B cell (primary cell): Measurements from ENCODE around the gene PUS10. TPM values are rescaled to one million over a fixed set of nuclear protein-coding genes. Genes with fewer than 3 reads are reported as not detected.

Experiments used
- ATAC-seq: fragments of 200-7000 bp; cut with Tn5 transposase; one replicate; pipeline ENCODE4 v1.10.0; 2021; ENCODE audit warnings: low read depth, mild to moderate bottlenecking, moderate number of reproducible peaks, moderate library complexity
- CTCF ChIA-PET: fragments of 350-600 bp; sonication (Branson Sonifier 250); formaldehyde crosslinking; loops from one replicate; lab custom pipeline; 2021; ENCODE audit warnings: antibody characterized with exemption, inconsistent platforms; lab: Charles Lee
- POLR2A ChIA-PET: fragments of 350-600 bp; sonication (Branson Sonifier 250); formaldehyde crosslinking; loops from one replicate; lab custom pipeline; 2021; ENCODE audit warnings: antibody characterized with exemption; lab: Charles Lee
- DNase-seq: peaks from one replicate; pipeline ENCODE4 v3.0.0; 2013
- H2AFZ ChIP-seq: 2 replicates; pipeline ENCODE4 v1.6.1; 2012; ENCODE audit warnings: mild to moderate bottlenecking, low read depth, low read length; ENCODE audit not compliant: insufficient read depth, poor library complexity, severe bottlenecking
- H3K27ac ChIP-seq, 2 donors: 1 replicate in 1 of 2; 2 replicates in 1 of 2; pipeline ENCODE4 v1.5.1; 2012 to 2013; ENCODE audit warnings: low read length in 2 of 2, mild to moderate bottlenecking in 2 of 2, moderate library complexity in 1 of 2
- H3K27me3 ChIP-seq, 4 experiments: fragments of 200-600 bp in 1 of 4; sonication (generic) in 1 of 4; replicated peaks in 1 of 4; 1 replicate in 2 of 4; 2 replicates in 2 of 4; pipeline versions ENCODE4 v1.6.1 to v1.7.0; 2013 to 2016; ENCODE audit warnings: low read length in 3 of 4, mild to moderate bottlenecking in 2 of 4, mixed read lengths in 1 of 4, moderate library complexity in 1 of 4; ENCODE audit not compliant: insufficient read depth in 4 of 4, control insufficient read depth in 3 of 4; ENCODE audit errors: control extremely low read depth in 1 of 4
- H3K36me3 ChIP-seq, 2 experiments: replicated peaks in 1 of 2; 1 replicate in 1 of 2; 2 replicates in 1 of 2; pipeline versions ENCODE4 v1.6.1 to v1.7.1; 2013; ENCODE audit warnings: low read length in 1 of 2; ENCODE audit not compliant: insufficient read depth in 2 of 2, control insufficient read depth in 1 of 2; ENCODE audit errors: control extremely low read depth in 1 of 2, extremely low read depth in 1 of 2
- H3K4me1 ChIP-seq, 2 donors: fragments of 200-600 bp in 1 of 2; sonication (generic) in 1 of 2; 1 replicate in 1 of 2; 2 replicates in 1 of 2; pipeline versions ENCODE4 v1.5.1 to v1.6.1; 2013 to 2017; ENCODE audit warnings: low read length in 2 of 2; ENCODE audit not compliant: control insufficient read depth in 2 of 2, insufficient read depth in 2 of 2
- H3K4me2 ChIP-seq: replicated peaks from 2 replicates; pipeline ENCODE3; 2012; ENCODE audit warnings: mild to moderate bottlenecking, low read depth, low read length; ENCODE audit not compliant: poor library complexity, severe bottlenecking
- H3K4me3 ChIP-seq, 5 experiments: fragments of 200-600 bp in 1 of 5; sonication (generic) in 1 of 5; 1 replicate in 3 of 5; 2 replicates in 2 of 5; pipeline versions ENCODE4 v1.5.1 to v1.7.0; 2011 to 2016; ENCODE audit warnings: low read length in 4 of 5, mild to moderate bottlenecking in 4 of 5, low read depth in 2 of 5, control low read depth in 1 of 5, moderate library complexity in 1 of 5; ENCODE audit not compliant: insufficient read depth in 1 of 5; ENCODE audit errors: control extremely low read depth in 1 of 5, extremely low read depth in 1 of 5
- H3K79me2 ChIP-seq: fragments of 200-600 bp; sonication (generic); one replicate; pipeline ENCODE4 v1.6.0; 2016; ENCODE audit warnings: low read length; ENCODE audit not compliant: control insufficient read depth, insufficient read depth
- H3K9ac ChIP-seq: fragments of 200-600 bp; sonication (generic); 2 replicates; pipeline ENCODE4 v1.6.1; 2017; ENCODE audit warnings: mild to moderate bottlenecking, low read length, moderate library complexity
- H3K9me3 ChIP-seq, 3 donors: one replicate each; pipeline versions ENCODE4 v1.6.1 to v1.7.1; 2013; ENCODE audit warnings: low read length in 2 of 3; ENCODE audit not compliant: control insufficient read depth in 2 of 3, insufficient read depth in 1 of 3; ENCODE audit errors: control extremely low read depth in 1 of 3
- H4K20me1 ChIP-seq: 2 replicates; pipeline ENCODE4 v1.6.0; 2012; ENCODE audit warnings: mild to moderate bottlenecking, low read length; ENCODE audit not compliant: insufficient read depth, control insufficient read depth, poor library complexity, severe bottlenecking
- H3K27ac Mint-ChIP-seq: one replicate; pipeline ENCODE4 v1.8.0; 2021; ENCODE audit warnings: mixed read lengths
- H3K27me3 Mint-ChIP-seq: one replicate; pipeline ENCODE4 v1.8.0; 2021; ENCODE audit warnings: mixed read lengths
- H3K4me1 Mint-ChIP-seq: one replicate; pipeline ENCODE4 v1.8.0; 2021; ENCODE audit warnings: mixed read lengths
- H3K4me3 Mint-ChIP-seq: one replicate; pipeline ENCODE4 v1.8.0; 2021; ENCODE audit warnings: mixed read lengths
- H3K9me3 Mint-ChIP-seq: one replicate; pipeline ENCODE4 v1.8.0; 2022; ENCODE audit warnings: mixed read lengths; ENCODE audit not compliant: insufficient read depth
- EZH2 ChIP-seq: IDR thresholded peaks from 2 replicates; pipeline ENCODE4 v1.6.1; 2012; ENCODE audit warnings: borderline replicate concordance, low read depth, mild to moderate bottlenecking, moderate library complexity, low read length; ENCODE audit not compliant: insufficient read depth, poor library complexity, severe bottlenecking
- WGBS: methylation state at CpG from one replicate; pipeline ENCODE4 v1.1.5; 2013; ENCODE audit warnings: missing lambda C conversion rate; ENCODE audit not compliant: insufficient coverage; 5-methylcytosine and 5-hydroxymethylcytosine counted together
- intact Hi-C: fragments of 100-400 bp; cut with micrococcal nuclease; formaldehyde crosslinking; loops from one replicate; pipeline ENCODE4 v1.10.0; 2022
- polyA plus RNA-seq: library from polyadenylated mRNA; depleted of rRNA; stranded (reverse); fragments of >200 nt; gene quantifications from 2 replicates; pipeline ENCODE4 v1.2.3, GENCODE V29; 2012
- total RNA-seq, 2 donors: library from RNA; stranded (reverse); fragments of 120-200 nt in 1 of 2; gene quantifications; 1 replicate in 1 of 2; 2 replicates in 1 of 2; pipeline versions ENCODE4 v1.2.3 to v1.2.4, GENCODE V29; 2013 to 2022
- TF ChIP-seq, protein P1 (sequence below): fragments of 200-600 bp; IDR thresholded peaks from one replicate; pipeline ENCODE4 v1.8.0; 2022; ENCODE audit warnings: antibody characterized with exemption, mild to moderate bottlenecking

The PUS10 gene
- total and polyA plus RNA-seq, 2 donors (not counting 1 experiment from before 2014, with no cell fraction given), result 3.2 to 7.1 TPM

DNA sequence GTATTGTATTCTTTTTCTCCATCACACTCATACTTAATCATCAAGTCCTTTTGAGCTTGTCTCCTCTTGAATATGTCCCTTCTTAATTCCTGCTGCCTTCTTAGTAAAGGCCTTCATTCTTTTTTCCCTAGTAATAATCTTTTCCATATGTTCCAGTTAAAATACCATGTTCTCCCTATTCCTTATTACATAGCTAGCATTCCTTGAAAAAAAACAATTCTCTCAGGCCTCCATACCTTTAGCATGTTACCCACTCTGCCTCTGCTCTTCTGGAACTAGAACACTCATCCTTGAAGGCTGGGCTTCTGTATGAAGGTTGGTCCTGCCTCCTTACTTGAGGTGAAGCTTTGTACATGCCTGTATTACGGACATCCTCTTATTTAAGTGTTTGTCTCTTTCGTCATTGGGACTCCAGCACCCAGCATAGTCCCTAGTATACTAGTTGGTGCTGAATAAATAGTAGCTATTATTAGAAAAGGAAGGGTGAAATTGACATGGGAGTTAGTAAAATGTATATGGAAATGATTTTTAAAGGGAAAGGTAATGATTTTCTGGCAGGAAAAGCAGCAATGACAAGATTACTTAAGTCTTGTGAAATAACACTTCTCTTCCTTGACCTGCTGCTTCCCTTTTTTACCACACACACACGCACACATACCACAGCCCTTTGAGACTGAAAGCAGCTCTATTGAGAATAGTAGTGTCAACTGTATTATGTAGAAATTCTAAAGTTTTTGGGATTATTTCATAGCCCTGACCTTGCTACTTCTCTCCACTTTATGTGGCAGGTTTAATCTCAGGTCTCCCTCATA lies 91.1 kb downstream of the PUS10 start:
- Histone ChIP-seq H3K36me3 (peaks cover 10 to 60% of the 10 kb centered on the region in 2 experiments), H3K27me3 (no peaks in the 10 kb centered on the region), H3K9me3 (peaks cover 0 to 6% (median 0%) of the 10 kb centered on the region in 3 donors), H3K4me3 (no peak overlapping the region), H3K27ac (peak overlapping the region; percentile 32 to 75), H3K4me2 (peak overlapping the region; percentile 14), H3K4me1 (peaks cover 17 to 19% of the 10 kb centered on the region in 2 donors), H3K79me2 (peaks cover 35% of the 10 kb centered on the region), H2AFZ (no peak overlapping the region), H3K9ac (no peak overlapping the region), H4K20me1 (peaks cover 11% of the 10 kb centered on the region)
- Mint-ChIP-seq H3K4me1 (peaks cover 30% of the 10 kb centered on the region), H3K9me3 (no peaks in the 10 kb centered on the region), H3K27ac (peak overlapping the region; percentile 55), H3K4me3 (peak overlapping the region; percentile 1), H3K27me3 (no peaks in the 10 kb centered on the region)
- POLR2A ChIA-PET, result interaction anchor here (1.1 kb wide), 1 partner anchor 66 kb away, joined by 4 read pairs; no protein-coding TSS in a partner anchor
- CTCF ChIA-PET, result interaction anchor here (0.5 to 2.9 kb wide), 8 partner anchors 22 to 134 kb away, joined by 3 to 27 read pairs (median 3); no protein-coding TSS in a partner anchor
- TF ChIP-seq, protein P1, sequence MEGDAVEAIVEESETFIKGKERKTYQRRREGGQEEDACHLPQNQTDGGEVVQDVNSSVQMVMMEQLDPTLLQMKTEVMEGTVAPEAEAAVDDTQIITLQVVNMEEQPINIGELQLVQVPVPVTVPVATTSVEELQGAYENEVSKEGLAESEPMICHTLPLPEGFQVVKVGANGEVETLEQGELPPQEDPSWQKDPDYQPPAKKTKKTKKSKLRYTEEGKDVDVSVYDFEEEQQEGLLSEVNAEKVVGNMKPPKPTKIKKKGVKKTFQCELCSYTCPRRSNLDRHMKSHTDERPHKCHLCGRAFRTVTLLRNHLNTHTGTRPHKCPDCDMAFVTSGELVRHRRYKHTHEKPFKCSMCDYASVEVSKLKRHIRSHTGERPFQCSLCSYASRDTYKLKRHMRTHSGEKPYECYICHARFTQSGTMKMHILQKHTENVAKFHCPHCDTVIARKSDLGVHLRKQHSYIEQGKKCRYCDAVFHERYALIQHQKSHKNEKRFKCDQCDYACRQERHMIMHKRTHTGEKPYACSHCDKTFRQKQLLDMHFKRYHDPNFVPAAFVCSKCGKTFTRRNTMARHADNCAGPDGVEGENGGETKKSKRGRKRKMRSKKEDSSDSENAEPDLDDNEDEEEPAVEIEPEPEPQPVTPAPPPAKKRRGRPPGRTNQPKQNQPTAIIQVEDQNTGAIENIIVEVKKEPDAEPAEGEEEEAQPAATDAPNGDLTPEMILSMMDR, result no peak
- TF ChIP-seq EZH2, result no peak
- WGBS, result no CpG with 5 or more reads among the region's 3 CpGs
- DNase-seq (peak; percentile 60), ATAC-seq (peak; percentile 39)
- intact Hi-C loops, result loop anchor here (2.0 kb wide), 1 partner anchor 14 kb away; no protein-coding TSS in a partner anchor
